ENCODE results near the gene TMCC1. TPM values are rescaled to one million over a fixed set of nuclear protein-coding genes. Genes with fewer than 3 reads are reported as not detected.

Gene TMCC1
- total and polyA plus RNA-seq, 7 experiments from 2014 or later: 2.6 to 39.4 (median 35.5) TPM

GRCh38 chr3:129738172-129738571, 155.3 kb downstream of the TMCC1 start:
- ChIA-PET POLR2A (no interaction called here), CTCF (no interaction called here)
- Histone ChIP-seq H3K4me1 (ENCODE audit: control insufficient read depth in 2 of 2, insufficient read depth in 2 of 2, low read length in 2 of 2) (no peaks in the 10 kb centered on the region), H3K27me3 (ENCODE audit: control insufficient read depth in 2 of 2, insufficient read depth in 2 of 2, low read length in 2 of 2) (no peaks in the 10 kb centered on the region), H3K36me3 (ENCODE audit: control insufficient read depth in 2 of 3, insufficient read depth in 3 of 3, low read length in 3 of 3) (no peaks in the 10 kb centered on the region), H3K9me3 (ENCODE audit: control insufficient read depth in 2 of 3, low read length in 3 of 3) (no peaks in the 10 kb centered on the region), H3K27ac (ENCODE audit: low read depth, low read length) (no peak overlapping the region), H3K4me3 (ENCODE audit: low read length) (no peak overlapping the region)
- DNase-seq: no peak
- intact Hi-C loops (cut with micrococcal nuclease): no loop called here
- H3K36me3 Mint-ChIP-seq: peaks cover 0 to 18% (median 13%) of the 10 kb centered on the region in 5 donors
- peaks cover 0 to 17% (median 14%) of the 10 kb centered on the region in 7 donors for H3K4me1 Mint-ChIP-seq
- no peak overlapping the region for H3K27ac Mint-ChIP-seq
- H3K9me3 Mint-ChIP-seq: no peaks in the 10 kb centered on the region
- H3K27me3 Mint-ChIP-seq: no peaks in the 10 kb centered on the region
- H3K4me3 Mint-ChIP-seq: no peak overlapping the region
- no peak for ATAC-seq

- H3K27me3 Mint-ChIP-seq: no peaks in the 10 kb centered on the region
- no peaks in the 10 kb centered on the region for H3K9me3 Mint-ChIP-seq
- Histone ChIP-seq H3K9me3 (ENCODE audit: control insufficient read depth in 2 of 3, low read length in 3 of 3) (no peaks in the 10 kb centered on the region), H3K27me3 (ENCODE audit: control insufficient read depth in 2 of 2, insufficient read depth in 2 of 2, low read length in 2 of 2) (no peaks in the 10 kb centered on the region), H3K4me3 (ENCODE audit: low read length) (no peak overlapping the region), H3K27ac (ENCODE audit: low read depth, low read length) (no peak overlapping the region), H3K36me3 (ENCODE audit: control insufficient read depth in 2 of 3, insufficient read depth in 3 of 3, low read length in 3 of 3) (no peaks in the 10 kb centered on the region), H3K4me1 (ENCODE audit: control insufficient read depth in 2 of 2, insufficient read depth in 2 of 2, low read length in 2 of 2) (no peaks in the 10 kb centered on the region)
- ChIA-PET CTCF (no interaction called here), POLR2A (no interaction called here)
- H3K4me1 Mint-ChIP-seq: no peaks in the 10 kb centered on the region
- H3K36me3 Mint-ChIP-seq: peaks cover 0 to 18% (median 13%) of the 10 kb centered on the region in 5 donors
- no peak overlapping the region for H3K27ac Mint-ChIP-seq
- ATAC-seq (no peak), DNase-seq (no peak)
- intact Hi-C loops (cut with micrococcal nuclease): no loop called here
- H3K4me3 Mint-ChIP-seq: no peak overlapping the region
Measured at GRCh38 chr3:129736070-129736469, 157.4 kb downstream of the TMCC1 start.

GRCh38 chr3:129735638-129736037, 157.9 kb downstream of the TMCC1 start:
- Histone ChIP-seq H3K4me3 (ENCODE audit: low read length) (no peak overlapping the region), H3K36me3 (ENCODE audit: control insufficient read depth in 2 of 3, insufficient read depth in 3 of 3, low read length in 3 of 3) (no peaks in the 10 kb centered on the region), H3K27ac (ENCODE audit: low read depth, low read length) (no peak overlapping the region), H3K27me3 (ENCODE audit: control insufficient read depth in 2 of 2, insufficient read depth in 2 of 2, low read length in 2 of 2) (no peaks in the 10 kb centered on the region), H3K4me1 (ENCODE audit: control insufficient read depth in 2 of 2, insufficient read depth in 2 of 2, low read length in 2 of 2) (no peaks in the 10 kb centered on the region), H3K9me3 (ENCODE audit: control insufficient read depth in 2 of 3, low read length in 3 of 3) (no peaks in the 10 kb centered on the region)
- no peak for DNase-seq
- Mint-ChIP-seq H3K27me3 (no peaks in the 10 kb centered on the region), H3K36me3 (peaks cover 0 to 18% (median 13%) of the 10 kb centered on the region in 5 donors), H3K27ac (no peak overlapping the region), H3K4me1 (no peaks in the 10 kb centered on the region), H3K4me3 (no peak overlapping the region), H3K9me3 (no peaks in the 10 kb centered on the region)
- ATAC-seq: no peak
- intact Hi-C loops (cut with micrococcal nuclease): no loop called here
- ChIA-PET POLR2A (no interaction called here), CTCF (no interaction called here)

- Histone ChIP-seq H3K4me1 (ENCODE audit: control insufficient read depth in 2 of 2, insufficient read depth in 2 of 2, low read length in 2 of 2) (no peaks in the 10 kb centered on the region), H3K27me3 (ENCODE audit: control insufficient read depth in 2 of 2, insufficient read depth in 2 of 2, low read length in 2 of 2) (no peaks in the 10 kb centered on the region), H3K36me3 (ENCODE audit: control insufficient read depth in 2 of 3, insufficient read depth in 3 of 3, low read length in 3 of 3) (no peaks in the 10 kb centered on the region), H3K9me3 (ENCODE audit: control insufficient read depth in 2 of 3, low read length in 3 of 3) (no peaks in the 10 kb centered on the region), H3K27ac (ENCODE audit: low read depth, low read length) (no peak overlapping the region), H3K4me3 (ENCODE audit: low read length) (no peak overlapping the region)
- intact Hi-C loops (cut with micrococcal nuclease): no loop called here
- Mint-ChIP-seq H3K4me1 (no peaks in the 10 kb centered on the region), H3K27ac (no peak overlapping the region), H3K27me3 (no peaks in the 10 kb centered on the region), H3K36me3 (peaks cover 0 to 23% (median 13%) of the 10 kb centered on the region in 5 donors), H3K4me3 (no peak overlapping the region), H3K9me3 (no peaks in the 10 kb centered on the region)
- DNase-seq (no peak), ATAC-seq (no peak)
- POLR2A ChIA-PET: no interaction called here
- CTCF ChIA-PET: no interaction called here
Measured at GRCh38 chr3:129734449-129734848, 159.1 kb downstream of the TMCC1 start.

GRCh38 chr3:129732200-129732876, 161.2 kb downstream of the TMCC1 start:
- H3K36me3 ChIP-seq (ENCODE audit: control insufficient read depth in 2 of 3, insufficient read depth in 3 of 3, low read length in 3 of 3): no peaks in the 10 kb centered on the region
- ATAC-seq (no peak), DNase-seq (no peak)
- H3K4me3 ChIP-seq (ENCODE audit: low read length): no peak overlapping the region
- H3K4me1 ChIP-seq (ENCODE audit: control insufficient read depth in 2 of 2, insufficient read depth in 2 of 2, low read length in 2 of 2): no peaks in the 10 kb centered on the region
- Mint-ChIP-seq H3K4me1 (no peaks in the 10 kb centered on the region), H3K27me3 (no peaks in the 10 kb centered on the region), H3K9me3 (no peaks in the 10 kb centered on the region), H3K27ac (no peak overlapping the region), H3K4me3 (no peak overlapping the region), H3K36me3 (peaks cover 0 to 21% (median 12%) of the 10 kb centered on the region in 5 donors)
- no peak overlapping the region for H3K27ac ChIP-seq (ENCODE audit: low read depth, low read length)
- H3K27me3 ChIP-seq (ENCODE audit: control insufficient read depth in 2 of 2, insufficient read depth in 2 of 2, low read length in 2 of 2): no peaks in the 10 kb centered on the region
- CTCF ChIA-PET: interaction anchor here (0.6 kb wide), 1 partner anchor 60 kb away, joined by 3 read pairs; no protein-coding TSS in a partner anchor
- POLR2A ChIA-PET: no interaction called here
- intact Hi-C loops (cut with micrococcal nuclease): no loop called here
- no peaks in the 10 kb centered on the region for H3K9me3 ChIP-seq (ENCODE audit: control insufficient read depth in 2 of 3, low read length in 3 of 3)

GRCh38 chr3:129727707-129728106, 165.8 kb downstream of the TMCC1 start:
- Histone ChIP-seq H3K4me3 (ENCODE audit: low read length) (no peak overlapping the region), H3K27ac (ENCODE audit: low read depth, low read length) (no peak overlapping the region), H3K4me1 (ENCODE audit: control insufficient read depth in 2 of 2, insufficient read depth in 2 of 2, low read length in 2 of 2) (no peaks in the 10 kb centered on the region), H3K9me3 (ENCODE audit: control insufficient read depth in 2 of 3, low read length in 3 of 3) (no peaks in the 10 kb centered on the region), H3K27me3 (ENCODE audit: control insufficient read depth in 2 of 2, insufficient read depth in 2 of 2, low read length in 2 of 2) (no peaks in the 10 kb centered on the region), H3K36me3 (ENCODE audit: control insufficient read depth in 2 of 3, insufficient read depth in 3 of 3, low read length in 3 of 3) (no peaks in the 10 kb centered on the region)
- Mint-ChIP-seq H3K4me3 (no peak overlapping the region), H3K27me3 (no peaks in the 10 kb centered on the region), H3K4me1 (peaks cover 0 to 6% (median 0%) of the 10 kb centered on the region in 7 donors), H3K27ac (no peak overlapping the region), H3K36me3 (peaks cover 0 to 13% (median 3%) of the 10 kb centered on the region in 5 donors), H3K9me3 (no peaks in the 10 kb centered on the region)
- ATAC-seq: no peak
- no peak for DNase-seq
- ChIA-PET CTCF (no interaction called here), POLR2A (no interaction called here)
- intact Hi-C loops (cut with micrococcal nuclease): no loop called here

- DNase-seq (no peak), ATAC-seq (no peak)
- H3K4me3 Mint-ChIP-seq: no peak overlapping the region
- CTCF ChIA-PET: no interaction called here
- Histone ChIP-seq H3K27me3 (ENCODE audit: control insufficient read depth in 2 of 2, insufficient read depth in 2 of 2, low read length in 2 of 2) (no peaks in the 10 kb centered on the region), H3K4me3 (ENCODE audit: low read length) (no peak overlapping the region), H3K9me3 (ENCODE audit: control insufficient read depth in 2 of 3, low read length in 3 of 3) (no peaks in the 10 kb centered on the region), H3K4me1 (ENCODE audit: control insufficient read depth in 2 of 2, insufficient read depth in 2 of 2, low read length in 2 of 2) (no peaks in the 10 kb centered on the region), H3K27ac (ENCODE audit: low read depth, low read length) (no peak overlapping the region), H3K36me3 (ENCODE audit: control insufficient read depth in 2 of 3, insufficient read depth in 3 of 3, low read length in 3 of 3) (no peaks in the 10 kb centered on the region)
- no peaks in the 10 kb centered on the region for H3K9me3 Mint-ChIP-seq
- no peak overlapping the region for H3K27ac Mint-ChIP-seq
- POLR2A ChIA-PET: no interaction called here
- peaks cover 0 to 11% (median 0%) of the 10 kb centered on the region in 5 donors for H3K36me3 Mint-ChIP-seq
- H3K4me1 Mint-ChIP-seq: peaks cover 0 to 6% (median 0%) of the 10 kb centered on the region in 7 donors
- intact Hi-C loops (cut with micrococcal nuclease): no loop called here
- H3K27me3 Mint-ChIP-seq: no peaks in the 10 kb centered on the region
Measured at GRCh38 chr3:129723558-129724324, 169.8 kb downstream of the TMCC1 start.

Measured in naive thymus-derived CD4-positive, alpha-beta T cell (primary cell).